ENCODE measurements around the gene FGF22. TPM values are rescaled to one million over a fixed set of nuclear protein-coding genes. Genes with fewer than 3 reads are reported as not detected.
"Not testable (repeated sequence)": the region's sequence is repeated elsewhere in the genome, so short reads cannot be mapped to it uniquely, and the experiment has no call there.

FGF22 gene
- total RNA-seq, 1 experiment from 2014 or later = not detected

- DNase-seq (ENCODE audit: low spot score); in situ Hi-C loops (cut with HindIII; ENCODE audit: low sequenced_read_pairs): not testable (repeated sequence)
Measured at GRCh38 chr19:668675-669434, 29.2 kb downstream of the FGF22 start.

GRCh38 chr19:670609-671075 is 31.0 kb downstream of the FGF22 start:
- in situ Hi-C loops (cut with HindIII; ENCODE audit: low sequenced_read_pairs) = no loop called here

GRCh38 chr19:674282-675151 is 34.8 kb downstream of the FGF22 start:
- in situ Hi-C loops (cut with HindIII; ENCODE audit: low sequenced_read_pairs) = no loop called here
- no peak for DNase-seq (ENCODE audit: low spot score)

More at GRCh38 chr19:670609-671075, 31.0 kb downstream of the FGF22 start:
- no peak for DNase-seq (ENCODE audit: low spot score)

- DNase-seq (ENCODE audit: low spot score) = no peak
- in situ Hi-C loops (cut with HindIII; ENCODE audit: low sequenced_read_pairs) = no loop called here
Measured at GRCh38 chr19:676007-676338, 36.3 kb downstream of the FGF22 start.

GRCh38 chr19:676339-677105 is 36.8 kb downstream of the FGF22 start, which contains the start of gene FSTL3:
Gene FSTL3, plus strand, starts transcription at chr19:676392. Its CDS starts 32 bp downstream, at chr19:676424.
- DNase-seq (ENCODE audit: low spot score) = no peak
- in situ Hi-C loops (cut with HindIII; ENCODE audit: low sequenced_read_pairs) = no loop called here

GRCh38 chr19:677201-677600 is 37.5 kb downstream of the FGF22 start:
- in situ Hi-C loops (cut with HindIII; ENCODE audit: low sequenced_read_pairs) = no loop called here
- DNase-seq (ENCODE audit: low spot score) = no peak

GRCh38 chr19:677601-678436 is 38.1 kb downstream of the FGF22 start:
- no peak for DNase-seq (ENCODE audit: low spot score)
- in situ Hi-C loops (cut with HindIII; ENCODE audit: low sequenced_read_pairs) = no loop called here

GRCh38 chr19:678791-679388 is 39.2 kb downstream of the FGF22 start:
- in situ Hi-C loops (cut with HindIII; ENCODE audit: low sequenced_read_pairs) = no loop called here
- no peak for DNase-seq (ENCODE audit: low spot score)

GRCh38 chr19:679418-680286 is 40.0 kb downstream of the FGF22 start:
- in situ Hi-C loops (cut with HindIII; ENCODE audit: low sequenced_read_pairs) = no loop called here
- DNase-seq (ENCODE audit: low spot score) = no peak

- DNase-seq (ENCODE audit: low spot score) = peak; percentile 99
- in situ Hi-C loops (cut with HindIII; ENCODE audit: low sequenced_read_pairs) = no loop called here
Measured at GRCh38 chr19:680287-681028, 40.8 kb downstream of the FGF22 start.

GRCh38 chr19:681029-682019 is 41.6 kb downstream of the FGF22 start:
- DNase-seq (ENCODE audit: low spot score) = no peak
- in situ Hi-C loops (cut with HindIII; ENCODE audit: low sequenced_read_pairs) = no loop called here

- no peak for DNase-seq (ENCODE audit: low spot score)
- in situ Hi-C loops (cut with HindIII; ENCODE audit: low sequenced_read_pairs) = no loop called here
Measured at GRCh38 chr19:682678-683320, 43.1 kb downstream of the FGF22 start.

- in situ Hi-C loops (cut with HindIII; ENCODE audit: low sequenced_read_pairs) = no loop called here
- DNase-seq (ENCODE audit: low spot score) = no peak
Measured at GRCh38 chr19:685454-685931, 45.8 kb downstream of the FGF22 start.

GRCh38 chr19:686589-687297 is 47.1 kb downstream of the FGF22 start:
- DNase-seq (ENCODE audit: low spot score) = no peak
- in situ Hi-C loops (cut with HindIII; ENCODE audit: low sequenced_read_pairs) = no loop called here
